Psoas muscle (tissue), 8 donors: Measurements from ENCODE around the gene EBF3. TPM values are rescaled to one million over a fixed set of nuclear protein-coding genes. Genes with fewer than 3 reads are reported as not detected.

ENCODE experiments used
- ATAC-seq, 4 donors: fragments of 200-7000 bp; cut with Tn5 transposase; one replicate each; pipeline ENCODE4 v1.9.1; 2020; ENCODE audit warnings: moderate library complexity in 3 of 4, mild to moderate bottlenecking in 2 of 4
- DNase-seq, 2 donors: peaks; one replicate each; pipeline ENCODE4 v3.0.0-alpha.2; 2020
- H3K27ac ChIP-seq: fragments of 200-600 bp; one replicate; pipeline ENCODE4 v1.8.0; 2022
- H3K27me3 ChIP-seq, 3 donors: fragments of 200-600 bp in 1 of 3; one replicate each; pipeline versions ENCODE4 v1.6.1 to v1.8.0; 2013 to 2022; ENCODE audit warnings: low read length in 2 of 3, mild to moderate bottlenecking in 2 of 3, moderate library complexity in 1 of 3; ENCODE audit not compliant: insufficient read depth in 3 of 3
- H3K36me3 ChIP-seq, 2 donors: fragments of 200-600 bp in 1 of 2; one replicate each; pipeline versions ENCODE4 v1.6.1 to v1.8.0; 2013 to 2022; ENCODE audit warnings: low read depth in 1 of 2, mild to moderate bottlenecking in 1 of 2, moderate library complexity in 1 of 2; ENCODE audit not compliant: insufficient read depth in 1 of 2
- H3K4me1 ChIP-seq: fragments of 200-600 bp; one replicate; pipeline ENCODE4 v1.8.0; 2022
- H3K4me3 ChIP-seq: fragments of 200-600 bp; one replicate; pipeline ENCODE4 v1.8.0; 2022; ENCODE audit warnings: mild to moderate bottlenecking
- H3K9me3 ChIP-seq: fragments of 200-600 bp; one replicate; pipeline ENCODE4 v1.8.0; 2022
- CTCF ChIP-seq: fragments of 200-600 bp; IDR thresholded peaks from one replicate; pipeline ENCODE4 v1.8.0; 2022; ENCODE audit warnings: antibody characterized with exemption
- WGBS, 3 donors: extraction: QIAGEN DNeasy Blood & Tissue Kit; methylation state at CpG; one replicate each; pipeline versions ENCODE4 v1.1.6 to v1.1.7; 2013; 5-methylcytosine and 5-hydroxymethylcytosine counted together
- intact Hi-C, 2 donors: fragments of 100-400 bp; cut with DNase I; formaldehyde crosslinking; loops; one replicate each; pipeline versions ENCODE4 v1.11.0 to v1.14.2; 2022
- polyA plus RNA-seq, 3 donors: library from polyadenylated mRNA; stranded (reverse); fragments of 200-250 nt; gene quantifications; one replicate each; pipeline ENCODE4 v1.2.3, GENCODE V29; 2013
- total RNA-seq, 4 donors: library from RNA; stranded (reverse); fragmentation: NEBNext Ultra II Directional in 2 of 4; extraction: Animal tissue kit (Norgen Biotek cat#: 25700) in 2 of 4; gene quantifications; one replicate each; pipeline versions ENCODE4 v1.2.1 to v1.2.4, GENCODE V29; 2021 to 2023
- donor health status: healthy with polysubstance abuse.
- donor health status: DM: no; HTN: no; CAD: no; lungs with moderate emphysema.
- donor health status: Bipolar disorder and iron deficiency.
- donor health status: healthy.
- donor health status: DM: yes; HTN: yes; CAD: no.
- donor health status: DM: no; HTN: no; CAD: no.
- donor health status: DM: no; HTN: no; CAD: no.
- donor health status: DM: yes; HTN: yes; CAD: no.

Gene EBF3
- total and polyA plus RNA-seq, 7 donors, result 3.2 to 10.1 (median 5.2) TPM

- intact Hi-C loops, result no loop called here
- WGBS, 3 donors, result 77 to 91% (median 81%) methylated on average over 11 of the region's 11 CpGs
- Histone ChIP-seq H3K9me3 (no peaks in the 10 kb centered on the region), H3K4me3 (no peak overlapping the region), H3K36me3 (no peaks in the 10 kb centered on the region), H3K4me1 (peaks cover 27% of the 10 kb centered on the region), H3K27me3 (no peaks in the 10 kb centered on the region), H3K27ac (no peak overlapping the region)
- ATAC-seq, result no peak
- DNase-seq, result no peak
- TF ChIP-seq CTCF, result no peak
Observed at GRCh38 chr10:129896860-129897200, 67.2 kb downstream of the EBF3 start.

- peaks cover 27% of the 10 kb centered on the region for H3K4me1 ChIP-seq
- 47 to 72% (median 57%) methylated on average over 36 of the region's 36 CpGs for WGBS, 3 donors
- no peaks in the 10 kb centered on the region for H3K9me3 ChIP-seq
- no peak overlapping the region for H3K27ac ChIP-seq
- peak in 1 of 2 donors; percentile 49 for DNase-seq
- no peak for TF ChIP-seq CTCF
- ATAC-seq, result no peak
- intact Hi-C loops, result no loop called here
- H3K27me3 ChIP-seq, result no peaks in the 10 kb centered on the region
- H3K4me3 ChIP-seq, result no peak overlapping the region
- no peaks in the 10 kb centered on the region for H3K36me3 ChIP-seq
Observed at GRCh38 chr10:129896136-129896859, 67.8 kb downstream of the EBF3 start.

GRCh38 chr10:129895811-129896135 is 68.3 kb downstream of the EBF3 start:
- ATAC-seq, result no peak
- no peak for TF ChIP-seq CTCF
- WGBS, 3 donors, result 94 to 97% (median 95%) methylated on average over 4 of the region's 4 CpGs
- no peaks in the 10 kb centered on the region for H3K36me3 ChIP-seq
- H3K4me1 ChIP-seq, result peaks cover 27% of the 10 kb centered on the region
- H3K27ac ChIP-seq, result no peak overlapping the region
- intact Hi-C loops, result no loop called here
- DNase-seq, result no peak
- no peak overlapping the region for H3K4me3 ChIP-seq
- H3K9me3 ChIP-seq, result no peaks in the 10 kb centered on the region
- H3K27me3 ChIP-seq, result no peaks in the 10 kb centered on the region

- peaks cover 27% of the 10 kb centered on the region for H3K4me1 ChIP-seq
- DNase-seq (no peak), ATAC-seq (no peak)
- TF ChIP-seq CTCF, result no peak
- 75 to 87% (median 87%) methylated on average over 3 of the region's 3 CpGs for WGBS, 3 donors
- no peak overlapping the region for H3K4me3 ChIP-seq
- H3K27me3 ChIP-seq, result no peaks in the 10 kb centered on the region
- H3K9me3 ChIP-seq, result no peaks in the 10 kb centered on the region
- intact Hi-C loops, result loop anchor here in 1 of 2 donors (5.0 kb wide), 1 partner anchor 48 kb away; no protein-coding TSS in a partner anchor
- H3K27ac ChIP-seq, result no peak overlapping the region
- no peaks in the 10 kb centered on the region for H3K36me3 ChIP-seq
Observed at GRCh38 chr10:129894698-129895097, 69.4 kb downstream of the EBF3 start.
